ENCODE measurements around the gene RBM4B.

DNA sequence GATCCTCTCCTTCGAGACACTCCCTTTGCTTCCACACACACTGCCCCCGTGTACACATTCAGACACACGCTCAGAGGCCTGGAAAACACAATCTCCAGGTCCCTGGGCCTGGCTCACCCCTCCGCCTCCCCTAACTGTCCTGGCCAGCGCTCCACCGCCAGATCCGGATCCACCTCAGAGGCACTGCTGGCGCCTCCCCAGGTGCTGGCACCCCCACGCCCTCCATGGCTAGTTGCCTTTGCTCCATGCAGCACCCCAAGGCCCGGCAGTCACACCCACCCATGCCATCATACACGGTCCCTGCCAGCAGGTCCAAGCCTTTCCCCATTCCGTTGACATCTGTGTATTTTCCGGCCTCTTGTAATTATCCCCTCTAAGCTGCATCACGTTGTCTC is 40.2 kb upstream of the RBM4B start:
- TF ChIP-seq, protein P1, sequence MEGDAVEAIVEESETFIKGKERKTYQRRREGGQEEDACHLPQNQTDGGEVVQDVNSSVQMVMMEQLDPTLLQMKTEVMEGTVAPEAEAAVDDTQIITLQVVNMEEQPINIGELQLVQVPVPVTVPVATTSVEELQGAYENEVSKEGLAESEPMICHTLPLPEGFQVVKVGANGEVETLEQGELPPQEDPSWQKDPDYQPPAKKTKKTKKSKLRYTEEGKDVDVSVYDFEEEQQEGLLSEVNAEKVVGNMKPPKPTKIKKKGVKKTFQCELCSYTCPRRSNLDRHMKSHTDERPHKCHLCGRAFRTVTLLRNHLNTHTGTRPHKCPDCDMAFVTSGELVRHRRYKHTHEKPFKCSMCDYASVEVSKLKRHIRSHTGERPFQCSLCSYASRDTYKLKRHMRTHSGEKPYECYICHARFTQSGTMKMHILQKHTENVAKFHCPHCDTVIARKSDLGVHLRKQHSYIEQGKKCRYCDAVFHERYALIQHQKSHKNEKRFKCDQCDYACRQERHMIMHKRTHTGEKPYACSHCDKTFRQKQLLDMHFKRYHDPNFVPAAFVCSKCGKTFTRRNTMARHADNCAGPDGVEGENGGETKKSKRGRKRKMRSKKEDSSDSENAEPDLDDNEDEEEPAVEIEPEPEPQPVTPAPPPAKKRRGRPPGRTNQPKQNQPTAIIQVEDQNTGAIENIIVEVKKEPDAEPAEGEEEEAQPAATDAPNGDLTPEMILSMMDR (IDR thresholded peaks at IDR 0.05): no peak
- no peak for TF ChIP-seq SIN3A (IDR thresholded peaks at IDR 0.05; ENCODE audit: borderline replicate concordance, insufficient read depth, low read depth, low read length)
